K562 (cell line): Measurements from ENCODE around the gene DIP2A. TPM values are rescaled to one million over a fixed set of nuclear protein-coding genes. Genes with fewer than 3 reads are reported as not detected.
A peak's percentile ranks its signal among the peaks of the same experiment; 100 is the strongest.

ENCODE experiments used
- ATAC-seq: fragments of 200-7000 bp; cut with Tn5 transposase; 3 replicates; pipeline ENCODE4 v1.9.1; 2020; ENCODE audit warnings: moderate library complexity
- BruUV-seq: library from RNA; stranded (reverse); fragments of 400-500 nt; replicated peaks from 2 replicates; lab custom pipeline; 2021; lab: Mats Ljungman, UMichigan
- CTCF ChIA-PET: fragments of 300-600 bp; formaldehyde crosslinking; extraction: SDS; loops from one replicate; lab custom pipeline; 2021; ENCODE audit warnings: low intra/inter-chr PET ratio; lab: Yijun Ruan, JAX
- POLR2A ChIA-PET: fragments of 300-600, 350-650 bp; sonication (Branson Sonifier 250); formaldehyde crosslinking; extraction: SDS; loops from one replicate; lab custom pipeline; 2021; ENCODE audit warnings: antibody characterized with exemption, inconsistent platforms; lab: Yijun Ruan, JAX
- DNase-seq, 4 experiments: peaks; one replicate each; pipeline versions ENCODE4 v3.0.0 to v3.0.0-alpha.2; 2011 to 2018; ENCODE audit warnings: low spot score in 3 of 4, mixed read lengths in 3 of 4; ENCODE audit errors: extremely low read depth in 1 of 4
- FAIRE-seq: peaks from 2 replicates; lab custom pipeline; 2011; peaks lifted over from hg19 to GRCh38; lab: Jason Lieb, UNC
- H2AFZ ChIP-seq: 2 replicates; pipeline ENCODE4 v1.6.0; 2011; ENCODE audit warnings: low read depth, low read length, control low read depth, inconsistent platforms
- H3K27ac ChIP-seq: fragments of 200-600 bp; 3 replicates; pipeline ENCODE4 v1.8.0; 2011; ENCODE audit warnings: low read depth, mild to moderate bottlenecking, control low read depth, inconsistent platforms, low read length, moderate library complexity, mixed read lengths; ENCODE audit errors: extremely low read depth
- H3K27me3 ChIP-seq, 2 experiments: fragments of 300-600 bp in 1 of 2; 2 replicates in 1 of 2; 3 replicates in 1 of 2; pipeline versions ENCODE4 v1.6.0 to v1.8.0; 2011; ENCODE audit warnings: inconsistent platforms in 2 of 2, low read length in 2 of 2, mild to moderate bottlenecking in 1 of 2, mixed read lengths in 1 of 2, moderate library complexity in 1 of 2; ENCODE audit not compliant: control insufficient read depth in 2 of 2, insufficient read depth in 2 of 2
- H3K36me3 ChIP-seq: fragments of 300-600 bp; 3 replicates; pipeline ENCODE4 v1.8.0; 2011; ENCODE audit warnings: mild to moderate bottlenecking, low read length, inconsistent platforms; ENCODE audit not compliant: control insufficient read depth, insufficient read depth
- H3K4me1 ChIP-seq, 2 experiments: fragments of 200-600 bp in 1 of 2; replicated peaks in 1 of 2; 2 replicates in 1 of 2; 3 replicates in 1 of 2; pipeline versions ENCODE4 v1.5.1 to v1.8.0; 2011; ENCODE audit warnings: inconsistent platforms in 2 of 2, low read length in 2 of 2, mild to moderate bottlenecking in 1 of 2, mixed read lengths in 1 of 2, moderate library complexity in 1 of 2; ENCODE audit not compliant: control insufficient read depth in 2 of 2, insufficient read depth in 2 of 2
- H3K4me2 ChIP-seq: 2 replicates; pipeline ENCODE4 v1.6.1; 2011; ENCODE audit warnings: low read length, control low read depth, inconsistent platforms, mixed read lengths; ENCODE audit not compliant: insufficient read depth
- H3K4me3 ChIP-seq: fragments of 200-600 bp; sonication (generic), shearing (Covaris generic); 2 replicates; pipeline ENCODE4 v1.5.1; 2016; ENCODE audit warnings: control low read depth, inconsistent platforms
- H3K79me2 ChIP-seq: fragments of 200-600 bp; 3 replicates; pipeline ENCODE4 v1.8.0; 2011; ENCODE audit warnings: low read length, inconsistent platforms; ENCODE audit not compliant: control insufficient read depth, insufficient read depth
- H3K9ac ChIP-seq, 2 experiments: 2 replicates each; pipeline versions ENCODE4 v1.6.0 to v1.6.1; 2011; ENCODE audit warnings: low read depth in 2 of 2, low read length in 2 of 2, control low read depth in 1 of 2, inconsistent platforms in 1 of 2, mild to moderate bottlenecking in 1 of 2, mixed read lengths in 1 of 2; ENCODE audit not compliant: insufficient read depth in 1 of 2
- H3K9me1 ChIP-seq: one replicate; pipeline ENCODE4 v1.6.0; 2011; ENCODE audit warnings: inconsistent platforms, mild to moderate bottlenecking, low read length, moderate library complexity; ENCODE audit not compliant: control insufficient read depth, insufficient read depth
- H3K9me3 ChIP-seq: replicated peaks from 2 replicates; pipeline ENCODE4 v1.5.1; 2011; ENCODE audit warnings: low read depth, low read length, inconsistent platforms; ENCODE audit not compliant: control insufficient read depth, insufficient read depth
- H4K20me1 ChIP-seq: replicated peaks from 2 replicates; pipeline ENCODE4 v1.6.1; 2011; ENCODE audit warnings: low read length, inconsistent platforms, mixed read lengths; ENCODE audit not compliant: control insufficient read depth, insufficient read depth
- CBX3 ChIP-seq, 2 experiments: IDR thresholded peaks; 1 replicate in 1 of 2; 2 replicates in 1 of 2; pipeline ENCODE4 v1.6.1; 2012; ENCODE audit warnings: inconsistent platforms in 2 of 2, low read length in 2 of 2, borderline replicate concordance in 1 of 2, control low read depth in 1 of 2
- CC2D1A ChIP-seq: fragments of 450-650 bp; IDR thresholded peaks from 2 replicates; pipeline ENCODE4 v1.6.1; 2017; ENCODE audit warnings: mild to moderate bottlenecking
- EP400 ChIP-seq: fragments of 450-650 bp; IDR thresholded peaks from 2 replicates; pipeline ENCODE4 v1.6.1; 2017; ENCODE audit warnings: antibody characterized with exemption, mild to moderate bottlenecking, moderate library complexity
- MCM5 ChIP-seq: fragments of 450-650 bp; IDR thresholded peaks from 2 replicates; pipeline ENCODE4 v1.6.1; 2016; ENCODE audit warnings: low read depth
- POLR2B ChIP-seq: fragments of 450-650 bp; IDR thresholded peaks from 2 replicates; pipeline ENCODE4 v1.6.1; 2018; ENCODE audit warnings: low read depth; ENCODE audit not compliant: partially characterized antibody
- SMAD2 ChIP-seq: fragments of 150-350 bp; IDR thresholded peaks from 2 replicates; pipeline ENCODE4 v1.6.1; 2014; ENCODE audit warnings: low read depth, mild to moderate bottlenecking, low read length
- SNRNP70 ChIP-seq: fragments of 200-400 bp; formaldehyde crosslinking; optimal IDR thresholded peaks from 2 replicates; pipeline ENCODE3; 2017; ENCODE audit warnings: low read depth, low read length
- SP1 ChIP-seq: sonication (generic); formaldehyde crosslinking; IDR thresholded peaks from 2 replicates; pipeline ENCODE4 v1.8.1; 2022; ENCODE audit warnings: mild to moderate bottlenecking, missing genetic modification reagents
- TRIM28 ChIP-seq: fragments of 450-650 bp; IDR thresholded peaks from 2 replicates; pipeline ENCODE4 v1.6.1; 2017
- ZHX1 ChIP-seq: fragments of 150-350 bp; conservative IDR thresholded peaks from 2 replicates; pipeline ENCODE4 v1.6.1; 2014; ENCODE audit warnings: low read length
- ZNF24 ChIP-seq: fragments of 450-650 bp; IDR thresholded peaks from 2 replicates; pipeline ENCODE4 v1.6.1; 2016
- ZNF511 ChIP-seq: sonication (generic); formaldehyde crosslinking; IDR thresholded peaks from 2 replicates; pipeline ENCODE4 v1.8.0; 2022; ENCODE audit warnings: mild to moderate bottlenecking, missing genetic modification reagents
- ZNF609 ChIP-seq: sonication (generic); formaldehyde crosslinking; IDR thresholded peaks from 2 replicates; pipeline ENCODE4 v1.8.1; 2023; ENCODE audit warnings: missing genetic modification reagents, mild to moderate bottlenecking, borderline replicate concordance
- ZNF77 ChIP-seq: fragments of 250-450 bp; sonication (Bioruptor Pico); IDR thresholded peaks from 2 replicates; pipeline ENCODE4 v1.5.0; 2020
- WGBS: fragments of 100-300 bp; shearing (Covaris generic); methylation state at CpG from one replicate; pipeline ENCODE4 v1.1.6; 2016; ENCODE audit warnings: low coverage, mixed read lengths; ENCODE audit not compliant: insufficient coverage; ENCODE audit errors: missing lambda C conversion rate; 5-methylcytosine and 5-hydroxymethylcytosine counted together
- in situ Hi-C: fragments of 300-500 bp; cut with MboI; formaldehyde crosslinking; loops from 4 replicates; pipeline ENCODE4 v1.15.0; 2018; ENCODE audit warnings: inconsistent platforms, mixed read lengths
- intact Hi-C: fragments of 100-400 bp; cut with micrococcal nuclease; formaldehyde crosslinking; loops from 2 replicates; pipeline ENCODE4 v1.14.2; 2022
- polyA plus RNA-seq, 8 experiments: library from polyadenylated mRNA; depleted of rRNA in 4 of 8; stranded (reverse) in 5 of 8; unstranded in 3 of 8; fragments of >200 nt; fragmentation: Nextera tagmentation in 2 of 8; fragmentation: Illumina TruSeq in 1 of 8; extraction: Ambion mirVana in 2 of 8; extraction: Trizol in 1 of 8; gene quantifications; 2 replicates each; pipeline versions ENCODE4 v1.2.1 to v1.2.3, GENCODE V29; 2011 to 2014; ENCODE audit warnings: inconsistent platforms in 1 of 8, missing spikeins in 1 of 8
- total RNA-seq, 7 experiments: library from RNA; depleted of rRNA in 6 of 7; stranded (reverse); fragments of >200 nt in 6 of 7; fragmentation: Illumina TruSeq in 2 of 7; extraction: Trizol in 2 of 7; gene quantifications; 2 replicates each; pipeline versions ENCODE4 v1.2.1 to v1.2.3, GENCODE V29; 2011 to 2021; ENCODE audit warnings: low replicate concordance in 1 of 7

The DIP2A gene
- total and polyA plus RNA-seq, 9 of the 15 experiments (the other 6 are each of a cell fraction or from before 2014, with no cell fraction given), result 4.3 to 34.5 (median 20.3) TPM

GRCh38 chr21:46516068-46516467 lies 57.4 kb downstream of the DIP2A start:
- Histone ChIP-seq H3K79me2 (no peaks in the 10 kb centered on the region), H4K20me1 (no peaks in the 10 kb centered on the region), H3K4me2 (no peak overlapping the region), H3K4me1 (peaks cover 3 to 13% of the 10 kb centered on the region in 2 experiments), H3K9me1 (no peaks in the 10 kb centered on the region), H3K4me3 (no peak overlapping the region), H3K9me3 (no peaks in the 10 kb centered on the region), H2AFZ (no peak overlapping the region), H3K27ac (no peak overlapping the region), H3K27me3 (no peaks in the 10 kb centered on the region), H3K36me3 (peaks cover 39% of the 10 kb centered on the region), H3K9ac (no peak overlapping the region)
- TF ChIP-seq EP400, result no peak
- TF ChIP-seq CBX3 (IDR thresholded peaks at IDR 0.05; ENCODE audit: borderline replicate concordance in 1 of 2, low read length in 2 of 2), result peak in 1 of 2 experiments; percentile 70; a peak in 1 of 3 replicates
- no peak for TF ChIP-seq ZNF77 (CRISPR knock-in tag)
- no peak for TF ChIP-seq ZNF609
- TF ChIP-seq SP1 (CRISPR knock-in tag), result no peak
- no peak for TF ChIP-seq SMAD2
- TF ChIP-seq CC2D1A, result no peak
- TF ChIP-seq MCM5, result no peak
- TF ChIP-seq POLR2B, result no peak
- no peak for TF ChIP-seq SNRNP70
- TF ChIP-seq TRIM28, result peak; percentile 39; the same call in 1 of the 2 replicates
- no peak for TF ChIP-seq ZNF511 (CRISPR knock-in tag)
- TF ChIP-seq ZNF24, result no peak
- TF ChIP-seq ZHX1, result no peak
- ATAC-seq (no peak), DNase-seq (no peak), FAIRE-seq (no peak)
- intact Hi-C loops (no loop called here), in situ Hi-C loops (no loop called here)
- CTCF ChIA-PET, result no interaction called here
- WGBS, result 97% methylated on average over 2 of the region's 2 CpGs
- no TSS peak for BruUV-seq
- POLR2A ChIA-PET, result no interaction called here
